NCI-H510A (cell line): ENCODE results near the gene KANSL3.
A peak's percentile ranks its signal among the peaks of the same experiment; 100 is the strongest.
"Not testable (repeated sequence)": the region's sequence is repeated elsewhere in the genome, so short reads cannot be mapped to it uniquely, and the experiment has no call there.

Experiments used
- DNase-seq: peaks from one replicate; lab custom pipeline; 2025; lab: John Stamatoyannopoulos, UW

Gene KANSL3

GRCh38 chr2:96654791-96655190 is 16.7 kb upstream of the KANSL3 start:
- not testable (repeated sequence) for DNase-seq

DNA sequence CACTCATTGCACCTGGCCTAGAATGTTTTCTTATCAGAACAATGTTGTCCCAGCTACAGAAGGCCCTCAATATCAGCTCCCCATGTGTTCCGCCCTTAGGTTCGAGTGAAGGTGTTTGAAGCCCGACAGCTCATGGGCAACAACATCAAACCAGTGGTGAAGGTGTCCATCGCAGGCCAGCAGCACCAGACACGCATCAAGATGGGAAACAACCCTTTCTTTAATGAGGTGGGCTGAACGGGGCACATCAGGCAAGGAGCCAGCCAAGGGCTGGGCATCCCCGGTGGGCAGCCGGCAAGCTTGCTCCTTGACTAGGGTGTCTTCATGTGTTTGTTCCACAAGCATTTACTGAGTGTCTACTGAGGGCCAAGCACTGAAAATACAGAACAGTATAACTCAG is 13.7 kb upstream of the KANSL3 start:
- no peak for DNase-seq

DNA sequence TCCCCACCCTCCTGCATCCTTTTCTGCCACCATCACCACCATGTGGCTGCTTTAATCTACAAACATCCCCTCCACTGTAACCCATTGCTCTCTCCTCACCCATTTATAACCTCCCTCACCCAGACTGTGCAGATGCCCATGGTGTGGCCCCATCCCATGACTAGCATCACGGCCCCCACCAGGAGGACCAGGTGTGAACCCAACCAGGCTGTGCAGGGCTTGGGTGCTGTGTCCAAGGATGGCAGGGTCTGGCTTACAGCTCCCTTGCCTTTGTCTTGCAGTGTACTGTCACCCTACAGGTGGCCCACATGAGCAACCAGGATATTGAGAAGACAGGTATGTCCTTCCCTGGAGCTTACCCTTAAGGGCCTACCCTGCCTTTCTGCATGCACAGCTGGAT is 11.2 kb upstream of the KANSL3 start:
- no peak for DNase-seq

- DNase-seq: no peak
Measured at GRCh38 chr2:96648306-96648930, 10.3 kb upstream of the KANSL3 start.

- DNase-seq: no peak
Measured at GRCh38 chr2:96647681-96648080, 9.6 kb upstream of the KANSL3 start.

- peak; percentile 19 for DNase-seq
Measured at GRCh38 chr2:96642564-96643360, 4.7 kb upstream of the KANSL3 start, which contains the start of gene FER1L5. Gene FER1L5 (plus strand): TSS chr2:96642764. CDS start chr2:96642837, 73 bp downstream.

DNA sequence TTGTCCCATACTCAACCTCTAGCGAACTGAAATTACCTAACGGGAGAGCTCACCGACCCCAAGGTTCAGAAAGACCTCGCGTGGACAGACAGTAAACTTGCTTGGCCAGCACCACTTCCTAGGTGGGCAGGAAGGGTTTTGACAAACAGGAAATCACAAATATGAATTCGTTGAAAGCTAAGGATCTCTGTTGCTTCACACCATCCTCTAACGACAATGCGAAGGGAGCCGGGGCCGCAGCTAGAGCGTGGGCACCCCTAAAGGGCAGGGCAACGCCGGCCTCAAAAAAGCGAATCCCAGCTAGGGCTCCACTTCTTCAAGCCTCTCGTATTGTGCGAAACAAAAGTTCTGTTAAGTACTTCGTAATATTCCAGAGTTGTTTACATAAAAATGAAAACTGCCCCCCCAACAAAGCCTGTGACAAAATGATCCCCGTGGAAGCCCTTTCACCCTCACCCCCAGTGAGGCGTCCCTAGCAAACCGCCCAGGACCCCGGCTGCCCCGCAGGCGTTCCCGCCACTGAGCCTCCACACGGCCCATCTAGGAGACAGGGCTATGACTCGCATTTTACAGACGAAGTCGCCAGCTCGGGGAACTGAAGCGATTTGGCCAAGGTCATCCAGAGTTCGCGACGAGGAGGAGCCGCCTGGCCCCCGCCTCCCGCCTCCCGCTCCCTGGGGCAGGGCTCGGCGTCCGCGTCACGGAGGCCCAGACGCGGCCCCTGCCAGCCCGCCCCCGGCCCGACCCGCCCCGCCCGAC is 548 bp downstream of the KANSL3 start:
- DNase-seq: peak; percentile 66

- no peak for DNase-seq
Measured at GRCh38 chr2:96636551-96637171, 1.5 kb downstream of the KANSL3 start.

GRCh38 chr2:96633641-96634040 is 4.5 kb downstream of the KANSL3 start:
- DNase-seq: no peak

DNA sequence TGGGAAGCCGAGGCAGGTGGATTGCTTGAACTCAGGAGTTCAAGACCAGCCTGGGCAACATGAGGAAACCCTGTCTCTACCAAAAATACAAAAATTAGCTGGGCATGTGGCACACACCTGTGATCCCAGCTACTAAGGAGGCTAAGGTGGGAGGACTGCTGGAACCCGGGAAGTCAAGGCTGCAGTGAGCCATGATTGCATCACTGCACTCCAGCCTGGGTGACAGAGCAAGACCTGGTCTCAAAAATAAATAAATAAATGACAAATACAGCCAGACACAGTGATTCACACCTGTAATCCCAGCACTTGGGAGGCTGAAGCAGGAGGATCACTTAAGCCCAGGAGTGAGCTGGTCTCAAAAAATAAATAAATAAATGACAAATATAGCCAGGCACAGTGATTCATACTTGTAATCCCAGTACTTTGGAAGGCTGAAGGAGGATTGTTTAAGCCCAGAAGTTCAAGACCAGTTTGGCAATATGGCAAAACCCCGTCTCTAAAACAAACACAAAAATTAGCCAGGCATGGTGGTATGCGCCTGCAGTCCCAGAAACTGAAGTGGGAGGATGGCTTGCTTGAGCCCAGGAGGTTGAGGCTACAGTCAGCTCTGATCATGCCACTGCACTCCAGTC is 6.2 kb downstream of the KANSL3 start:
- DNase-seq: no peak

GRCh38 chr2:96626553-96626942 is 11.6 kb downstream of the KANSL3 start:
- DNase-seq: no peak

DNA sequence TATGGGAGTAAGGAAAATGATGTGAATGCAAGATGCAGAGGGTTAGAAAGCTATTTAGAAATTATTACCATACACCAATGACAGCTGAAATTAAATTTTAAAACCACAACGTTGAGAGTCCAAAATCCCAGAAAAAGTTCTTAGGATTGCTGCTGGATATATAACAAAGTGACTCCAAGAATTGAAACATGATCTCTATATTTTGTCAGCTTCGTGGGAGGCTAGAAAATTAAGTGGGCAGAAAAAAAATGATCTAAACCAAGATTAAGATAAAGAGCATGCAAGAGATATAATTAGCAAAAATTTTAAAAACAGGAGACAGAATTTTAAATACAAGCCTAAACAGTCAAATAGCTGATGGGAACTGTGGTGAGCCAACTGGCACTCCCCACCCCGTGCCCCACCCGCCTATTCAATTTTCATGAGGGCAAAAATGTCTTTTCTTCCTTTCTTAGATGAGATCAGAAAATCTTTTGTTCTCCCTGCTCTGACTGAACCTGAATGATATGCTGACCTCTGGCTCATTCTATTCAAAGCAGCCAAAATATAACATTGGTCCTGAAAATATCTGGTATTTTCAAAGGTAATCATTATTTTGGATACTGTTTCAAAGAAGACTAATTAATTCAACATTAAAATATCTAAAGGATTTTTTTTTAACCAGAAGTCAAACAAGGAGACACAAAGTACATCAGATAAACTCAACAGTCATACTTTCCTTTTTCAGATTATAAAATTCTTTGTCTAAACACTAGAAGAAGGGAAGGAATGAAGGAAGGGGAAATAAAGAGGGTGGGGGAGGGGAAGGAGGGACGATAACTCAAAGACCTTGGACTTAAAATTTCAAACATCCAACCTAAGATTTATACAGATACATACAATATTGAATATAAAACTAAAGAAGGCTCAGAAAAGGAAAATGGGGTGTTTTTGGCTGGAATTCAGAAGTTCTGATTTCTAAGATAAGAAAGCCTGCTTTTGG is 12.2 kb downstream of the KANSL3 start:
- no peak for DNase-seq

DNA sequence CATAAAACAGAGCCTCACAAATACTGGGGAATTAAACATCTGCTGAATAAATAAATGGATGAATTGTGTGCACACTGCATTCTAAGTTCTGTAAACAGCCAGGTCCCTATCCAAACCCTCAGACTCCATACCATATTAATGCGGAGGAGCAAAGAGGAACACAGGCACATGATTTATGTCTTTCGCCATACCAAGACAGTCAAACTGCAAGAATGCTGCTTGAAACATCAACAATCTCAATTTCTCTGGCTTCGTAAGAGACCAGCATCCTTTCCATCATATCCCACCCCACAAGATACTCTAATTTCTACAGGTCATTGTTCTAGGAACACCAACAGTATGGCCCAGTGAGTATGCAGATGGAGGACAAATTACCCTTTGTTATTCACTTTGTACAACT is 15.0 kb downstream of the KANSL3 start:
- DNase-seq: no peak

GRCh38 chr2:96622544-96622943 is 15.6 kb downstream of the KANSL3 start:
- DNase-seq: no peak

GRCh38 chr2:96618596-96619283 is 19.4 kb downstream of the KANSL3 start:
- no peak for DNase-seq

- DNase-seq: no peak
Measured at GRCh38 chr2:96617012-96617411, 21.1 kb downstream of the KANSL3 start.

- no peak for DNase-seq
Measured at GRCh38 chr2:96616535-96616934, 21.6 kb downstream of the KANSL3 start.

DNA sequence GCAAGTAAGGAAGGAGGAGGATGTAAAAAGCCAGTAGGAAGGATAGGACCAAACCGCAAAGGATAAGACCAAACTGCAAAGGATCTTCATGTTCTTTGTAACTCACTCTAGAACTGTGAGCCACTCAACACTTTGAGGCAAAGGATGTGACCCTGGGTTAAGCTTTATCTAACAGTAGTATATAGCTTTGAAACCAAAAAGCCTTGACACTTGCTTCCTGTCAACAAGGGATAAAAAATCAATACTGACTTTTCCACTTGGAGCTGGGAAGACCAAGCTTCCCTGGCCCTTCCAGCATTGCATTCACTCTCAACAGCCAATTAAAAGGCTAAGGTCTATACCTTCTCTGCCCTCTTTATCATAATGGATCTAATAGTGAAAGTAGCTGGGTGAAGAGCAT is 22.0 kb downstream of the KANSL3 start:
- DNase-seq: no peak

DNA sequence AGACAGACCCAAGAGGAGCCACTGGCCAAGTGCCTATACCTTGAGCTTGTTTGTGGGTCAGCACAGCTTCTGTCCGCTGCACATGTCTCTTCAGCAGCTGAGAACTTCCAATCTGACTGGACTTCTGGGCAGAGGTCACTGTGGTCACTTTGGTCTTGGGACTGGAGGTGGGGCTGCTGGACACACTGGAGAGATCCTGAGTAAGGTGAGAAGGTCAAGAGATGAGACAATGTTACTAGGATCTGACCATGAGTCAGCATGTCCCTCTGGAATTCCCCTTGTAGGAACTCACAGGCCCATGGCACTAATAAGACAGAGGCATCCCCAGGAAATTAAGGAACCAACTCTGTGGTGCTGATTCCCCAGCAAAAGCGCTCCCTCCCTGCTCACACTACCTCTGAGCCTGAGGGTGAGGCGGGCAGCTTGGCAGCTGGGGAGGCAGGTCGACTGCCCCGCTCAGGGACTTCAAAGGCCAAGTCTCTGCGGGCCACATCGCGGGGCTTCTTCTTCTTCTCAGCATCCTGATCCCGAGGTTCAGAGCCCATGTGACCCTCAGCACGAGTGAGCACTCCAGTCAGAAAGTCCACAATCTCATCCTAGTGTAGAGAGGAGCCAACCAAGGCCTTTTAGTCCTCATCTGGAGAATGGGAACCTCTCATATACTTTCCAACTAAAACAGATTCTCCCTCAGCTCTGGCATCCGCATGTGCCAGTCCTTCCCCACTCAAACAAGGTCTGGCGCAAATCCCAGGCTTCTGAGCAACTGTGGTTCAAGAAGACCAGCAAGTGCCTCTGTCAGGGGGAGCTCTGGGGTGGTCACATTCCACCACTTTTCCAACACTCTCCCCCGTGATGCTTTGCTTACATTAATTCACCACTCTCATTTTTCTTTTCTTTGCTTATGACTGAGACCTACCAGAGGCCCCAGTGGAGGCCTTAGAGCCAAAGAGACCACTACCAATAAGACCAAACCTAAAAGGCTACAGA is 29.4 kb downstream of the KANSL3 start:
- no peak for DNase-seq
